ENCODE results near the gene PTGER2. TPM values are rescaled to one million over a fixed set of nuclear protein-coding genes. Genes with fewer than 3 reads are reported as not detected.

PTGER2 gene
- polyA plus RNA-seq, 1 donor from 2014 or later = not detected

DNA sequence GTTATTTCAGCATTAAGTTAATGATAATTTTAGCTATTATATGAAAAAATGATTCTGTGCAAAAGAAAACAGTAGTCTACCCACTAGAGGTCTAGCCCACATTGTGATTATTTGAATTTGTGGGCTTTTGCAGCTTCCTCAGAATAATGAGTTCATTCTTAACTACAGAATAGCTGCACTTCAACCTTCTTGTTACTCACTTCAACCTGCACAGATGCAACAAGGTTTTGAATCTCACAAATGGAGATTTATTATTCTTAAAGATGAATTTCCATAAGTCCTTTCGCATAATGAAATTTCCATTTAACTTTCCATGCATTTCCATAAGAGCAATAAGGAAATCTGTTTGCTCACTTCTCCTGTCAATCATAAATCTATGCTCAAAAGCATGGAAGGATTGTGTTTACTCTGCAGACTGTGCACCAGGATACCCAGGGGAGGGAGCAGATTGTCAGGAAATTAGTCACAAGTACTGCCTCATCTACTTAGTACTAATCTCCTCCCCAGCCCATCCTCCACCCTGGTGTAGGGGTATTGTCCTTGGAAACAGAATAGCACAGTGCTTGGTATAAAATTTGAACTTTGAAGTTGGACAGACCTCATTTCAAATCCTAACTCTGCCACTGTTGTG is 24.1 kb downstream of the PTGER2 start:
- no peaks in the 10 kb centered on the region for H3K27me3 ChIP-seq (ENCODE audit: insufficient read depth, low read depth, low read length)
- peak overlapping the region; percentile 14 for H3K27ac ChIP-seq (ENCODE audit: low read length)
- TF ChIP-seq RAD21 (conservative IDR thresholded peaks at IDR 0.05) (no peak), POLR2AphosphoS5 (IDR thresholded peaks at IDR 0.05) (peak; percentile 68), EP300 (conservative IDR thresholded peaks at IDR 0.05; ENCODE audit: poor library complexity, severe bottlenecking) (peak; percentile 42), MXI1 (conservative IDR thresholded peaks at IDR 0.05; ENCODE audit: poor library complexity, severe bottlenecking) (no peak), CTCF (IDR thresholded peaks at IDR 0.05; ENCODE audit: poor library complexity, severe bottlenecking) (no peak), EZH2 (IDR thresholded peaks at IDR 0.05; ENCODE audit: borderline replicate concordance, insufficient read depth, low read length, poor library complexity, severe bottlenecking) (no peak), SMC3 (conservative IDR thresholded peaks at IDR 0.05; ENCODE audit: poor library complexity) (no peak), TAF1 (IDR thresholded peaks at IDR 0.05; ENCODE audit: low read depth) (no peak)
- TF ChIP-seq, protein P1, sequence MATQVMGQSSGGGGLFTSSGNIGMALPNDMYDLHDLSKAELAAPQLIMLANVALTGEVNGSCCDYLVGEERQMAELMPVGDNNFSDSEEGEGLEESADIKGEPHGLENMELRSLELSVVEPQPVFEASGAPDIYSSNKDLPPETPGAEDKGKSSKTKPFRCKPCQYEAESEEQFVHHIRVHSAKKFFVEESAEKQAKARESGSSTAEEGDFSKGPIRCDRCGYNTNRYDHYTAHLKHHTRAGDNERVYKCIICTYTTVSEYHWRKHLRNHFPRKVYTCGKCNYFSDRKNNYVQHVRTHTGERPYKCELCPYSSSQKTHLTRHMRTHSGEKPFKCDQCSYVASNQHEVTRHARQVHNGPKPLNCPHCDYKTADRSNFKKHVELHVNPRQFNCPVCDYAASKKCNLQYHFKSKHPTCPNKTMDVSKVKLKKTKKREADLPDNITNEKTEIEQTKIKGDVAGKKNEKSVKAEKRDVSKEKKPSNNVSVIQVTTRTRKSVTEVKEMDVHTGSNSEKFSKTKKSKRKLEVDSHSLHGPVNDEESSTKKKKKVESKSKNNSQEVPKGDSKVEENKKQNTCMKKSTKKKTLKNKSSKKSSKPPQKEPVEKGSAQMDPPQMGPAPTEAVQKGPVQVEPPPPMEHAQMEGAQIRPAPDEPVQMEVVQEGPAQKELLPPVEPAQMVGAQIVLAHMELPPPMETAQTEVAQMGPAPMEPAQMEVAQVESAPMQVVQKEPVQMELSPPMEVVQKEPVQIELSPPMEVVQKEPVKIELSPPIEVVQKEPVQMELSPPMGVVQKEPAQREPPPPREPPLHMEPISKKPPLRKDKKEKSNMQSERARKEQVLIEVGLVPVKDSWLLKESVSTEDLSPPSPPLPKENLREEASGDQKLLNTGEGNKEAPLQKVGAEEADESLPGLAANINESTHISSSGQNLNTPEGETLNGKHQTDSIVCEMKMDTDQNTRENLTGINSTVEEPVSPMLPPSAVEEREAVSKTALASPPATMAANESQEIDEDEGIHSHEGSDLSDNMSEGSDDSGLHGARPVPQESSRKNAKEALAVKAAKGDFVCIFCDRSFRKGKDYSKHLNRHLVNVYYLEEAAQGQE (IDR thresholded peaks at IDR 0.05; ENCODE audit: borderline replicate concordance) = peak; percentile 93
- no peaks in the 10 kb centered on the region for H3K9me3 ChIP-seq (ENCODE audit: low read length)
- H3K9me2 ChIP-seq (ENCODE audit: insufficient read depth, low read length) = no peaks in the 10 kb centered on the region
- no peak overlapping the region for H2AFZ ChIP-seq (ENCODE audit: low read depth, low read length)
- H3K4me2 ChIP-seq (ENCODE audit: low read length) = no peak overlapping the region
- H4K20me1 ChIP-seq (ENCODE audit: insufficient read depth) = no peaks in the 10 kb centered on the region
- no peak overlapping the region for H3K4me3 ChIP-seq (ENCODE audit: low read length)
- H3K36me3 ChIP-seq (ENCODE audit: insufficient read depth, low read length) = no peaks in the 10 kb centered on the region
- H3F3A ChIP-seq (ENCODE audit: insufficient read depth, low read length, poor library complexity, severe bottlenecking) = no peaks in the 10 kb centered on the region
- H3K9ac ChIP-seq (ENCODE audit: low read length) = no peak overlapping the region
- no peaks in the 10 kb centered on the region for H3K79me2 ChIP-seq (replicated peaks; ENCODE audit: insufficient read depth, low read length)

- Histone ChIP-seq H4K20me1 (ENCODE audit: insufficient read depth) (no peaks in the 10 kb centered on the region), H3F3A (ENCODE audit: insufficient read depth, low read length, poor library complexity, severe bottlenecking) (no peaks in the 10 kb centered on the region), H3K27me3 (ENCODE audit: insufficient read depth, low read depth, low read length) (no peaks in the 10 kb centered on the region), H3K9ac (ENCODE audit: low read length) (no peak overlapping the region), H3K4me2 (ENCODE audit: low read length) (no peak overlapping the region), H3K4me3 (ENCODE audit: low read length) (no peak overlapping the region), H3K9me3 (ENCODE audit: low read length) (no peaks in the 10 kb centered on the region), H3K27ac (ENCODE audit: low read length) (no peak overlapping the region), H3K9me2 (ENCODE audit: insufficient read depth, low read length) (no peaks in the 10 kb centered on the region), H2AFZ (ENCODE audit: low read depth, low read length) (no peak overlapping the region), H3K36me3 (ENCODE audit: insufficient read depth, low read length) (no peaks in the 10 kb centered on the region), H3K79me2 (replicated peaks; ENCODE audit: insufficient read depth, low read length) (no peaks in the 10 kb centered on the region)
- TF ChIP-seq, protein P1 (IDR thresholded peaks at IDR 0.05; ENCODE audit: borderline replicate concordance) = no peak
- no peak for TF ChIP-seq CTCF (IDR thresholded peaks at IDR 0.05; ENCODE audit: poor library complexity, severe bottlenecking)
- no peak for TF ChIP-seq SMC3 (conservative IDR thresholded peaks at IDR 0.05; ENCODE audit: poor library complexity)
- no peak for TF ChIP-seq EP300 (conservative IDR thresholded peaks at IDR 0.05; ENCODE audit: poor library complexity, severe bottlenecking)
- TF ChIP-seq EZH2 (IDR thresholded peaks at IDR 0.05; ENCODE audit: borderline replicate concordance, insufficient read depth, low read length, poor library complexity, severe bottlenecking) = no peak
- TF ChIP-seq RAD21 (conservative IDR thresholded peaks at IDR 0.05) = no peak
- TF ChIP-seq MXI1 (conservative IDR thresholded peaks at IDR 0.05; ENCODE audit: poor library complexity, severe bottlenecking) = no peak
- no peak for TF ChIP-seq TAF1 (IDR thresholded peaks at IDR 0.05; ENCODE audit: low read depth)
- no peak for TF ChIP-seq POLR2AphosphoS5 (IDR thresholded peaks at IDR 0.05)
These were observed 25.1 kb downstream of the PTGER2 start for GRCh38 chr14:52339262-52339661.

Measured in neural cell (in vitro differentiated cells).